ENCODE results near the gene STMN3.

Gene STMN3

DNA sequence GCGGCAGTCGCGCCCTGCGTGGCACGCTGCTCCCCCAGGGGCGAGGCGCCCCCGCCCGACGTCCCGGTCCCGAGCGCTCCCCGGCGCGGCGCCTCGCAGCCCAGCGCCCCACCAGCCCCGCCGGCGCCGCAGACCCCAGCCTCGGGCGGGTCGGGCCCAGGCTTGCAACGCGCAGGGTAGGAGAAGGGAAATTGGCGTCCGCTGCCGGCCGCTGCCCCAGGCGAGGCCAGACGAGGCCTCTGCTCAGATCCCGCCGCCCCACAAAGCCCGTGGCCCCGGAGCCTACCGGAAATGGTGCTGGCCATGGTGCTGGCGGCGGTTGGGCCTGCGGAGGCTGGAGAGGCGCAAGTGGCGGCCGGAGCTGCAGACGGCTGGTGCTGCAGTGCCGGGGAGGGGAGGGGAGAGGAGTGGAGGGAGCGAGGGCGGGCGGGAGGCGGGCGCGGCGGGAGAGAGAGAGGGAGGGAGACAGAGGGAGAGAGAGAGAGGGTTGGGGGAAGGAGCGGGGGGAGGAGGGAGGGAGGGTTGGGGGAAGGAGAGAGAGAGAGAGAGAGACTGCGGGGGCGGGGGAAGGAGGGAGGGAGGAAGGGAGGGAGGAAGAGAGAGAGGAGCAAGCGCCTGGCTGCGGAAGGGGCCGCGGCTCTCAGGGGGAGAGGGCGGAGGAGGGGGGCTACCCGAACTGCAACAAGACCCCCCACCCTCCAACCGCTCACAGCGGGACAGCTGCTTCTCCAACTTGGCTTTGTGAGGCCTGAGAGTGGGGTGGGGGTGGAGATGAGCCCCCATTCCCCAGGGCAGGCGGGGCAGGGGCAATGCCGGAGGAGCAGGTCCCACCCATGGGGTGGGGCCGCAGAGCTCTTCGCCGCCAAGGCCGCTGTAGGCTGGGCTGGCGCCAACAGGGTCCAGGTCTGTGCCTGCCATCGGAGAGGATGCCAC, at the start of gene STMN3:
STMN3 (minus strand) TSS at position 384 of the 933 bp plus-strand sequence; CDS start at position 305, 79 bp downstream.
- no peak for FAIRE-seq

DNA sequence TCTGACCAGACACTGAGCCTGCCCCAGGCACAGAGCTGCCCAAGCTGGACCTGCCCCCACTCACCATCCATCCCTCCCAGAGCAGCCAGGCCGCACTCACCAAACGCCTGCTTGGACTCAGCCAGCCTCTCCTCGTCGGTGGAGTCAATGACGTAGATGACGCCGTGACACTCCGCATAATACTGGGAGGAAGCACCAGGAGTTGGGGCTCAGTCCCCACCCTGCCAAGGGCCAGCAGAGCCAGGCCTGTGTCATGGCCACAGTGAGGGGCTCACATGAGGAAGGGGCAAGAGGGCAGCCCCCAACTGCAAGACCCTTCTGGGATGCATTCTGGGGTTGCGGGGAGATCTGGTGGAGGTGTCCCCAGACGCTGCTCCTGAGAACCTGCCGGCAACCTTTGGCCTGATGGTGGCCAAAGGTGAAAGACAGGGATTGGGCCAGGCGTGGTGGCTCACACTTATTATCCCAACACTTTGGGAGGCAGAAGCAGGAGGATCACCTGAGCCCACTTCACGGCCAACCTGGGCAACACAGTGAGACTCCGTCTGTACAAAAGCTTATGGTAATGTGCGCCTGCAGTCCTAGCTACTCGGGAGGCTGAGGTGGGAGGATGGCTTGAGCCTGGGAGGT, 48.9 kb upstream of the STMN3 start:
- FAIRE-seq: no peak

DNA sequence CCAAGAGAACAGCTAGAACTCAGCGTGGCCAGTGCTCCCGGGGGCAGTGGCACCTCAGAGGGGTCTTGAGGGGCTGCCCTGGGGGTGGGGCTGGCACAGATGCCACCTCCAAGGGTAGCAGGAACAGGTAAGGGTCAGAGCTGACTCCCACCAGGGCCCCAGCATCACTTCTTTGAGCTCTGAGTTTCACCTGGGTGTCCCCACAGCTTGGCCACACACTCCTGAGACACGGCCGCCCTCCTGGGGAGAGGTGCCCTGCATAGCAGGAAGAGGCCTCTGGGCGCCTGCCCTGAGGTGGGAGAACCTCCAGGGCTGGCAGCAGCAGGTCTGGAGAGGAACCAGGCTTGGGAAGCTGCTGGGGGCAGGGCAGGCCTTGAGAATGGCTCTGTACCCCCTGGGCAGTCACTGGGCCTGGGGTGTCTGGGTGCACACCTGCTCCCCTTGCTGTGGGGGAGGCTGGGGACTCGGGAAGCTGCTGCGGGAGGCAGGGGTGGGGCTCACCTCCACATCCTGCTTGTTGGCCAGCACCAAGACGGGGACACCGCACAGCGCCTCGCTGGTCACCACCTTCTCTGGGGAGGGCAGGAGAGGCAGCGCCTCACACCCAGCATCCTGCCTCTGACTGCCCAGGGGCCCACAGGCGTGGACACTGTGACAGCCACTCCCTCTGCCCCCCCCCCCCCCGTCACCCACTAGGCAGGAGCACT, 48.3 kb upstream of the STMN3 start:
- FAIRE-seq: no peak

DNA sequence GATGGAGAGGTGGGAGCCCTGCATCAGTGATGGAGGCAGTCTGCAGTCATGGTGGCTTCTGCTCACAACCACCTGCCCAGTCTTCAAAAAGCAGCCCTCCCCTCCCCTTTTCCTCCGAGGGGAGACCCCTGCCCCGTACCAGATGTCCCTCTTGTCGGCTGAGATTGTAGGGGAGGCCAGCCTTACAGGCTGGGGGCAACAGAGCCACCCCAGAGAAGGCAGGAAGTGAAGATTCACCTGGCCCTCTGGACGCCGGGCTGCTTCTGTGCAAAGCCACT, 47.8 kb upstream of the STMN3 start:
- no peak for FAIRE-seq

DNA sequence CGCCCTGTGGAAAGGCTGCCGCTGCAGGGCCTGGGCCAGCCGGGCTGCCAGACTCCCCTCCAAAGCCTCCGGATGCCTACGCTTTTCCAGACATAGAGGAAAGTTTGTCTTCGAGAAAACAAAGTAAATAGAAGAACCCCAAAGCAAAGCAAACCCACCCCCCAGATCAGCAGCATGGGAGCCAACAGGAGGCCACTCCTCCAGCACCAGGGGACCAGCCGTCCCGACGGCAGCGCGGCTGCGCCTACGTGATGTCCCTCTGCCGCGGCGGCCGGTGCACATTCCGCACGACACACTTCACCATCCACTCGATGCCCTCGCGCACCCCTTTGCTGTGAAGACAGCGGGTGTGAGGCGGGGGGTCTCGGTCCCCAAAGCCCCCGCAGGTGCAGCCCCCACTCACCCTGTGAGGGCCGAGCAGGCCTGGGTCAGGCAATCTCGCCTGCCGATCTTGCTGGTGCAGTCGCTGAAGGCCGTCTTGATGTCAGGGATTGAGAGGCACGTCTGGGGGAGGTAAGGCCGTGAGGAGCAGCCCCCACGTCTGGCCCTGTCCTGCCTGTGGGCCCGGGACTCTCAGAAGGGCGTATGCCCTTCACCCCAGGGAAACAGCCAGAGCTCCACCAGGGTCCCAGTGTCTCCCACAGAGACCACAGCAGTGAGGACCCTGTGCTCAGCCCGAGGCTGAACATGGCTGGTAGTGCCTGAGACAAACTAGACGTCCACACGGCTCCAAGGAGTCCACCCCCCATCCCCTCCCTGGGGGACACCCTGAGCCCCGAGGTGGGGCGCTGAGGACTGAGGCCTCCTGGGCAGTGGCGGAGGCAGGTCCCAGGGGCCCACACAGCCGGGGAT, 47.2 kb upstream of the STMN3 start:
- FAIRE-seq: no peak

DNA sequence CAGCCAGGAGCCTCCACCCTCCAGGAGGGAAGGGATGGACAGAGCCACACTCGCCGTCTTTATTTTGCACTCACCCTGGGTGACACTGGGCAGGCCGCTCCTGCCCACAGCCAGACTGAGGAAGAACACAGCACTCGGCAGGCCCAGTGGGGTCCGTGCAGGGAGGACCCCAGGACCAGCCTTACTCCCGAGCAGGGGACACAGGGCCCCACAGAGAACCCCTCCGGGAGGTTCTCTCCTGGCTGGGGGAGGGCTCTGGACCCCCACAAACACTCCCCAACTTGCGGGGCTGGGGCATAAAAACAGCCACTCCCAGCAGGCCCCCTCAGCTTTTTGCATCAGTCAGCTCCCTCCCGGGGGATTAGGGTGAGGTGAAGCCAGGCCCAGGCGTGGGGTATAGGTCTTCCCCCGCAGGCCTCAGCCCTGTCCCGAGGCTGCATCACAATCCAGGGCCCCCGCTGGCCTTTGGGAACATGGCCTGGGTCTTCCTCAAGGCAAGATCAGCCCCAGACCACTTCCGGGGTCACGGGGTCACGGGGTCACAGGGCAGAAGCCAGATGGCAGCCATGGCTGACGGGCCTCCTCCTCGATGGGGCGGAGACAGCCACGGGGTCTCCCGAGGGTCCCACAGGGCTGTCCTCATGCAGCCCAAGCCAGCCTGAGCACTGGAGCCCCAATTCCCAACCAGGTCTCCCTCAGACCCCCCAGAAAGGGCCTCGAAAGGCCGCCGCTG, 46.4 kb upstream of the STMN3 start:
- no peak for FAIRE-seq

DNA sequence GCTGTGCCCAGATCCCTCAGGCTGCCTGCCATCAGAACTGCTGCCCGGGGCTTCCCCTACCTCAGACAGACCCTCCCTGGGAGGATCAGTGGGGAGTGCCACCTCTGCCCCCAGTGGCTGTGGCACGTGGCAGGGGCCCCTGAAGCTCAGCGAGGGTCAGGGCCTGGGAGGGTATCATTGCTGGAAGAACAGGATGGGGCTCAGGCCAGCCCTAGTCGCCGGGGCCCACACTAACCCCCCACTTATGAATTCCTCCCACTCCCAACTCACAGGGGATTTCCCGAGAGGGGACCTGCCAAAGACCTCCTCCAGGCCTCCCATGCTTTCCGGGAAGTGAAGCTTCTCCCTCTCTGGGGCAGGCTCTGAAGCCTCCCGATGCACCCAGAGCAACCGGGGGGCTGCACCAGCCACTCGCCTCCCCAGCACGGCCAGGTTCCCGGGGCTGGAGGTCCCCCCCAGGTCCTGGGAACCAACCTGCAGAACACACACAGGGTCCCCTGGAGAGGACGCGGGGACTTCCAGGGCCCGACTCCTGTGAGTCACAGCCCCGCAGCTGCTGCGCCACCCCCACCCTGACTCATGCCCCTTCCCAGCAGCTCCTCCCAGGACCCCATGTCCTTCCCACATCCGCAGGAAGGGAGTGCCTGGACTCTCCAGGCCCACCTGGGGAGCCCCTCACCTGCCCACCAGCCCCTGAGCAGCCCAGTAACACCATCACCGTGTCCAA, 45.7 kb upstream of the STMN3 start:
- FAIRE-seq: no peak

DNA sequence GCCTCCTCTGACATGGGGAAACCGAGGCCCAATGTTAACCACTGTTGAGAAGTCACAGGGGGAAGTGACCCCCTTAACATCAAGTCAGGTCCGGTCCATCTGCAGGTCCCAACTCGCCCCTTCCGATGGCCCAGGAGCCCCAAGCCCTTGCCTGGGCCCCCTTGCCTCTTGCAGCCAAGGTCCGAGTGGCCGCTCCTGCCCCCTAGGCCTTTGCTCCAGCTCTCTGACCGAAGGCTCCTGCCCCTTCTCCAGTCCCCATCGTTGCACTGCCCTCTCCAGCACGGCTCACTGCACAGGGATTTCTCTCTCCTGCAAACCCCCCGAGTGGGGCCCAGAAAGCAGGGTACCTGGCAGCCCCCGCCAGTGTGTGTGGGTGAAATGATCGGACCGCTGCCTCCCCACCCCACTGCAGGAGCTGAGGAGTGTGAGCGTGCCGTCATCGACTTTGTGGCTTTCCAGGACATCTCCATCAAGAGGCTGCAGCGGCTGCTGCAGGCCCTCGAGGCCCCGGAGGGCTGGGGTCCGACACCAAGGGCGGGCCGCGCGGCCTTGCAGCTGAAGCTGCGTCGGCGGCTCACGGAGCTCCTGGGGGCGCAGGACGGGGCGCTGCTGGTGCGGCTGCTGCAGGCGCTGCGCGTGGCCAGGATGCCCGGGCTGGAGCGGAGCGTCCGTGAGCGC, 44.8 kb upstream of the STMN3 start:
- no peak for FAIRE-seq

DNA sequence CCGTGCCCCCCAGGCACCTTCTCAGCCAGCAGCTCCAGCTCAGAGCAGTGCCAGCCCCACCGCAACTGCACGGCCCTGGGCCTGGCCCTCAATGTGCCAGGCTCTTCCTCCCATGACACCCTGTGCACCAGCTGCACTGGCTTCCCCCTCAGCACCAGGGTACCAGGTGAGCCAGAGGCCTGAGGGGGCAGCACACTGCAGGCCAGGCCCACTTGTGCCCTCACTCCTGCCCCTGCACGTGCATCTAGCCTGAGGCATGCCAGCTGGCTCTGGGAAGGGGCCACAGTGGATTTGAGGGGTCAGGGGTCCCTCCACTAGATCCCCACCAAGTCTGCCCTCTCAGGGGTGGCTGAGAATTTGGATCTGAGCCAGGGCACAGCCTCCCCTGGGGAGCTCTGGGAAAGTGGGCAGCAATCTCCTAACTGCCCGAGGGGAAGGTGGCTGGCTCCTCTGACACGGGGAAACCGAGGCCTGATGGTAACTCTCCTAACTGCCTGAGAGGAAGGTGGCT, 44.2 kb upstream of the STMN3 start:
- no peak for FAIRE-seq

DNA sequence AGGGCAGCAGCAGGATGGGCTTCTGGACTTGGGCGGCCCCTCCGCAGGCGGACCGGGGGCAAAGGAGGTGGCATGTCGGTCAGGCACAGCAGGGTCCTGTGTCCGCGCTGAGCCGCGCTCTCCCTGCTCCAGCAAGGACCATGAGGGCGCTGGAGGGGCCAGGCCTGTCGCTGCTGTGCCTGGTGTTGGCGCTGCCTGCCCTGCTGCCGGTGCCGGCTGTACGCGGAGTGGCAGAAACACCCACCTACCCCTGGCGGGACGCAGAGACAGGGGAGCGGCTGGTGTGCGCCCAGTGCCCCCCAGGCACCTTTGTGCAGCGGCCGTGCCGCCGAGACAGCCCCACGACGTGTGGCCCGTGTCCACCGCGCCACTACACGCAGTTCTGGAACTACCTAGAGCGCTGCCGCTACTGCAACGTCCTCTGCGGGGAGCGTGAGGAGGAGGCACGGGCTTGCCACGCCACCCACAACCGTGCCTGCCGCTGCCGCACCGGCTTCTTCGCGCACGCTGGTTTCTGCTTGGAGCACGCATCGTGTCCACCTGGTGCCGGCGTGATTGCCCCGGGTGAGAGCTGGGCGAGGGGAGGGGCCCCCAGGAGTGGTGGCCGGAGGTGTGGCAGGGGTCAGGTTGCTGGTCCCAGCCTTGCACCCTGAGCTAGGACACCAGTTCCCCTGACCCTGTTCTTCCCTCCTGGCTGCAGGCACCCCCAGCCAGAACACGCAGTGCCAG, 43.6 kb upstream of the STMN3 start, which contains the start of gene TNFRSF6B:
TNFRSF6B (plus strand) TSS at position 25 of the 729 bp plus-strand sequence; CDS start at position 141, 116 bp downstream.
- FAIRE-seq: no peak

DNA sequence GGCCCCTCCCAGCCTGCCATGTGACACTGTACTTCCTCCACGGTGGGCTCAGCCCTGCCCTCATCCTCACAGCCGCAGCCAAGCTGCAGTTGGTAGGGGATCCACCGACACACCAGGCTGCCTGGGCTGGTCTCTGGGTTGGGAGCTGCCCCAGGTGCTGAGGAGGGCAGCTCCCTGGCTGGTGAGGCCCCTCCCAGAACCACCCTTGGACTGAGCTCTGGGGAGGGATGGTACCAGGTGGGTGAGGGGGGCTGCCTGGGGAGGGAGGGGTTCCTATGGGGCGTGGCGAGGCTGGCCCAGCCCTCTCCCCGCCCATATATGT, 43.0 kb upstream of the STMN3 start:
- no peak for FAIRE-seq

DNA sequence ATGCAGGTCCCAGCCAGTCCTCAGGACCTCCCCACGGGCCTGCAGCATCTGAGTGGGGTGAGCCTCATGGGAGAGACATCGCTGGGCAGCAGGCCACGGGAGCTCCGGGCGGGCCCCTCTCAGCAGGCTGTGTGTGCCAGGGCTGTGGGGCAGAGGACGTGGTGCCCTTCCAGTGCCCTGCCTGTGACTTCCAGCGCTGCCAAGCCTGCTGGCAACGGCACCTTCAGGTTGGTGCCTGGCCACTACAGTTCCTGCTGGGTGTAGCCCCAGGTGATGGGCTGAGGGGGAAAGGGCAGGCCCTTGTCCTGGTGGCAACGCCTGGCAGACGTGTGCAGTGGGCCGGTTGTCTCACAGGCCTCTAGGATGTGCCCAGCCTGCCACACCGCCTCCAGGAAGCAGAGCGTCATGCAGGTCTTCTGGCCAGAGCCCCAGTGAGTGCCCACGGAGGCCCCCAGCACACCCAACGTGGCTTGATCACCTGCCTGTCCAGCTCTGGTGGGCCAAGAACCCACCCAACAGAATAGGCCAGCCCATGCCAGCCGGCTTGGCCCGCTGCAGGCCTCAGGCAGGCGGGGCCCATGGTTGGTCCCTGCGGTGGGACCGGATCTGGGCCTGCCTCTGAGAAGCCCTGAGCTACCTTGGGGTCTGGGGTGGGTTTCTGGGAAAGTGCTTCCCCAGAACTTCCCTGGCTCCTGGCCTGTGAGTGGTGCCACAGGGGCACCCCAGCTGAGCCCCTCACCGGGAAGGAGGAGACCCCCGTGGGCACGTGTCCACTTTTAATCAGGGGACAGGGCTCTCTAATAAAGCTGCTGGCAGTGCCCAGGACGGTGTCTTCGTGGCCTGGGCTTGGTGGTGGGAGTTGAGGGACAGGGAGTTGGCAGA, 42.4 kb upstream of the STMN3 start:
- FAIRE-seq: no peak

DNA sequence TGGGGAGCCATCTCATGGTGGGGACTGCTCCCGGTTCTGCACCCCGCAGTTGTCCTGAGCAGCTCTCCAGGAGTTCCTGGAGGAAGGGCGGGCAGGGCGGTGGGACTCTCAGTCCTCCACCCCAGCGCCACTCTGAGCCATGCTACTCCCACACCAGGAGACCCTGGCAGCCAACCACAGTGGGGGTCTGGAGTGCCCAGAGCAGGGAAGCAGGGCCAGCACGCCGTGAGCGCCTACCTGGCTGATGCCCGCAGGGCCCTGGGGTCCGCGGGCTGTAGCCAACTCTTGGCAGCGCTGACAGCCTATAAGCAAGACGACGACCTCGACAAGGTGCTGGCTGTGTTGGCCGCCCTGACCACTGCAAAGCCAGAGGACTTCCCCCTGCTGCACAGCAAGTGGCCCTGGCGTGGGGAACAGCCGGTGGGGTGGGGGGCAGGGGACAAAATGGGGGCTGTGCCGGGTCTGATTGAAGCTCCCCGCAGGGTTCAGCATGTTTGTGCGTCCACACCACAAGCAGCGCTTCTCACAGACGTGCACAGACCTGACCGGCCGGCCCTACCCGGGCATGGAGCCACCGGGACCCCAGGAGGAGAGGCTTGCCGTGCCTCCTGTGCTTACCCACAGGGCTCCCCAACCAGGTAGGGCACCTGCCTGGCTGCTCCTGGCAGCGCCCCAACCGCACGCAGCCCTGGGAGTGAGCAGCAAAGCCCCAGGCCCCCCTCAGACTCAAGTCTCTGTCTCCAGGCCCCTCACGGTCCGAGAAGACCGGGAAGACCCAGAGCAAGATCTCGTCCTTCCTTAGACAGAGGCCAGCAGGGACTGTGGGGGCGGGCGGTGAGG, 41.6 kb upstream of the STMN3 start:
- FAIRE-seq: no peak

DNA sequence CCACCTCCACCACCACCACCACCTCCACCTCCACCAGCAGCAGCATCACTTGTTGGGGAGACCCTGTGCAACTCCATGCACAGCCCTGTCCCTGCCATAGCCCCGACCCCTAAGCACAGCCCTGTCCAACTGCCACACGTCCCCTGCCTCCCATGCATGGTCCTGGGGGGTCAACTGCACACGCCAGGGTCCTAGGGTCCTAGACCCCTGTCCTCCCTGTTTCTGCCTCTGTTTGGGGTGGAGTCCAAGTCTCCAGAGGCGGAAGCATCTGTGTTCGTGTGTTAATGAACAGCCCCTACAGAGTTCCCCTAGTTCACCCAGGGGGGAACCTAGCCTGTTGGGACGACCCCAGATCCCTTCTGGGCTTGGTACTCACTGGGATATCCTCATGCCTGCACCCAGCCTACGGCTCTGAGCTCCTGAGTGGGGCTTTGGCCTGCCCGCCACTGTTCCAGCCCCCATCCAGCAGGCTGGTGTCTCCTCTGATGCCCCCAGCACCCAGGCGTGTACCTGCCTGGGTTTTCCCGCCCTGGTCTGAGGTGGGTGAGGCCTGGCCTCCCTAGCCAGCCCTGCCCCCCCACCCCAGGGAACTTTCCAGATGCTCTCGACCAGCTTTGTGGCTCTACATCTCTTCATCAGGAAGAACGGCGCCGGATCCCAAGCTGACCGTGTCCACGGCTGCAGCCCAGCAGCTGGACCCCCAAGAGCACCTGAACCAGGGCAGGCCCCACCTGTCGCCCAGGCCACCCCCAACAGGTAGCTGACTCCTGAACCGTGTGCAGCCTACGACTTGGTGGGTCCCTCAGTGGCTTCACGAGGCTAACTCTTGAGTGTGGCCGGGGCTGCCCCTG, 40.7 kb upstream of the STMN3 start:
- no peak for FAIRE-seq

DNA sequence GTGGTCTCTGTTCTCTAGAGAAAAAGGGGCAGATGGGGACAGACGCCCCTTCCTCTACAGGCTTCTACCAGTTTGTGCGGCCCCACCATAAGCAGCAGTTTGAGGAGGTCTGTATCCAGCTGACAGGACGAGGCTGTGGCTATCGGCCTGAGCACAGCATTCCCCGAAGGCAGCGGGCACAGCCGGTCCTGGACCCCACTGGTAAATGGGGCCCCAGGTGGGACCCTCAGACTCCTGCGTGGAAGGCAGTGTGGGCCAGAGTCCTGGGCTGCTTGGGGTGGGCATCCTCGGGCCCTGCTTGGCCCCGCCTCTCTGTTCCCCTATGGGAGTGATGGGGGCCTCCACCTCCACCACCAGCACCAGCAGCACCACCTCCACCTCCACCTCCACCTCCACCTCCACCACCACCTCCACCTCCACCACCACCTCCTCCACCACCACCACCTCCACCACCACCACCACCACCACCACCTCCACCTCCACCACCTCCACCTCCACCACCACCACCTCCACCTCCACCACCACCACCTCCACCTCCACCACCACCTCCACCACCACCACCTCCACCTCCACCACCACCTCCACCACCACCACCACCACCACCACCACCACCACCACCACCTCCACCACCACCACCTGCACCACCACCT, 40.0 kb upstream of the STMN3 start:
- no peak for FAIRE-seq

DNA sequence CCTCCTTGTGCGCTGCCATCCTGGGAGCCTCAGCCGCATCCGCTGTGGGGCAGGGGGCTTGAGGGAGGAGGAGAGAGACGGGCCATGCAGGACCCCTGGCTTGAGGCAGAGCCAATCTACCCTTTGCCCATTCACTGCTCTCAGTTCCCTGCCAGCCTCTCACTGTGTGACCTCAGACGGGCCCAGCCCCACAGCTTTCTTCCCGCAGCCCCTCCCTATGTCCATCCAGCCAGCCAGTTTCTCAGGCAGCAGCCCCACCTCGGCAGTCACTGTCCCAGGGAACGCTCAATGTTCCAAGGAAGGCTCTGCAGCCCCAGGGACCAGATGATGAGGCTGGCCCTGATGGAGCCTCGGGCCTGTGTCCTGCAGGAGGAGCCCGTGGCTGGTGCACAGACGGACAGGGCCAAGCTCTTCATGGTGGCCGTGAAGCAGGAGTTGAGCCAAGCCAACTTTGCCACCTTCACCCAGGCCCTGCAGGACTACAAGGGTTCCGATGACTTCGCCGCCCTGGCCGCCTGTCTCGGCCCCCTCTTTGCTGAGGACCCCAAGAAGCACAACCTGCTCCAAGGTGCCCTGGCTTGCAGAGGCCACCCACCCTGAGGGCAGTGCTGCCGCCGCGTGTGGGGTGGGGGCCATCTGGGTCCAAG, 39.3 kb upstream of the STMN3 start:
- no peak for FAIRE-seq

All from colon (tissue), 2 donors.